Peyer's patch (tissue), 4 donors: ENCODE measurements around the gene MARK4. TPM values are rescaled to one million over a fixed set of nuclear protein-coding genes. Genes with fewer than 3 reads are reported as not detected.
A peak's percentile ranks its signal among the peaks of the same experiment; 100 is the strongest.

Experiments
- DNase-seq, 3 donors: peaks; one replicate each; pipeline ENCODE4 v3.0.0-alpha.2; 2017 to 2019
- H3K27ac ChIP-seq, 4 donors: fragments of 200-600 bp; sonication (generic); one replicate each; pipeline ENCODE4 v1.5.1; 2016 to 2019
- H3K27me3 ChIP-seq, 2 donors: fragments of 200-600 bp; sonication (generic); one replicate each; pipeline ENCODE4 v1.5.1; 2019
- H3K36me3 ChIP-seq, 3 donors: fragments of 200-600 bp; sonication (generic); one replicate each; pipeline ENCODE4 v1.5.1; 2016 to 2019
- H3K4me1 ChIP-seq, 4 donors: fragments of 200-600 bp; sonication (generic); one replicate each; pipeline ENCODE4 v1.5.1; 2016 to 2019
- H3K4me3 ChIP-seq, 4 donors: fragments of 200-600 bp; sonication (generic); 1 replicate in 3 of 4; 2 replicates in 1 of 4; pipeline ENCODE4 v1.5.1; 2016 to 2019; ENCODE audit warnings: mild to moderate bottlenecking in 1 of 4
- H3K9me3 ChIP-seq, 4 donors: fragments of 200-600 bp; sonication (generic); one replicate each; pipeline ENCODE4 v1.5.1; 2016 to 2019; ENCODE audit warnings: mild to moderate bottlenecking in 1 of 4
- POLR2A ChIP-seq, 2 donors: fragments of 450-650 bp; IDR thresholded peaks; one replicate each; pipeline ENCODE4 v1.5.1; 2017; ENCODE audit warnings: antibody characterized with exemption in 2 of 2, mild to moderate bottlenecking in 2 of 2, moderate library complexity in 2 of 2
- total RNA-seq, 4 donors: library from RNA; depleted of rRNA; stranded (reverse); fragments of >200 nt; gene quantifications; one replicate each; pipeline ENCODE4 v1.1.0, GENCODE V29; 2016
- TF ChIP-seq, protein P1 (sequence below), 6 experiments: fragments of 450-650 bp in 4 of 6; fragments of 200-600 bp in 2 of 6; sonication (generic) in 1 of 6; IDR thresholded peaks; one replicate each; pipeline ENCODE4 v1.5.1; 2017 to 2019; ENCODE audit warnings: antibody characterized with exemption in 6 of 6, mild to moderate bottlenecking in 3 of 6, moderate library complexity in 1 of 6

Gene MARK4
- total RNA-seq, 4 donors from 2014 or later: 8.1 to 63.5 (median 23.4) TPM

- Histone ChIP-seq H3K9me3 (no peaks in the 10 kb centered on the region), H3K36me3 (no peaks in the 10 kb centered on the region), H3K4me3 (no peak overlapping the region), H3K4me1 (peaks cover 0 to 5% (median 0%) of the 10 kb centered on the region in 4 donors), H3K27ac (peak overlapping the region in 1 of 4 donors; percentile 39), H3K27me3 (peaks cover 0 to 12% of the 10 kb centered on the region in 2 donors)
- no peak for TF ChIP-seq POLR2A (IDR thresholded peaks at IDR 0.05)
- TF ChIP-seq, protein P1, sequence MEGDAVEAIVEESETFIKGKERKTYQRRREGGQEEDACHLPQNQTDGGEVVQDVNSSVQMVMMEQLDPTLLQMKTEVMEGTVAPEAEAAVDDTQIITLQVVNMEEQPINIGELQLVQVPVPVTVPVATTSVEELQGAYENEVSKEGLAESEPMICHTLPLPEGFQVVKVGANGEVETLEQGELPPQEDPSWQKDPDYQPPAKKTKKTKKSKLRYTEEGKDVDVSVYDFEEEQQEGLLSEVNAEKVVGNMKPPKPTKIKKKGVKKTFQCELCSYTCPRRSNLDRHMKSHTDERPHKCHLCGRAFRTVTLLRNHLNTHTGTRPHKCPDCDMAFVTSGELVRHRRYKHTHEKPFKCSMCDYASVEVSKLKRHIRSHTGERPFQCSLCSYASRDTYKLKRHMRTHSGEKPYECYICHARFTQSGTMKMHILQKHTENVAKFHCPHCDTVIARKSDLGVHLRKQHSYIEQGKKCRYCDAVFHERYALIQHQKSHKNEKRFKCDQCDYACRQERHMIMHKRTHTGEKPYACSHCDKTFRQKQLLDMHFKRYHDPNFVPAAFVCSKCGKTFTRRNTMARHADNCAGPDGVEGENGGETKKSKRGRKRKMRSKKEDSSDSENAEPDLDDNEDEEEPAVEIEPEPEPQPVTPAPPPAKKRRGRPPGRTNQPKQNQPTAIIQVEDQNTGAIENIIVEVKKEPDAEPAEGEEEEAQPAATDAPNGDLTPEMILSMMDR (IDR thresholded peaks at IDR 0.05): no peak
- DNase-seq: no peak
Measured at GRCh38 chr19:45213031-45213430, 38.0 kb upstream of the MARK4 start.

DNA sequence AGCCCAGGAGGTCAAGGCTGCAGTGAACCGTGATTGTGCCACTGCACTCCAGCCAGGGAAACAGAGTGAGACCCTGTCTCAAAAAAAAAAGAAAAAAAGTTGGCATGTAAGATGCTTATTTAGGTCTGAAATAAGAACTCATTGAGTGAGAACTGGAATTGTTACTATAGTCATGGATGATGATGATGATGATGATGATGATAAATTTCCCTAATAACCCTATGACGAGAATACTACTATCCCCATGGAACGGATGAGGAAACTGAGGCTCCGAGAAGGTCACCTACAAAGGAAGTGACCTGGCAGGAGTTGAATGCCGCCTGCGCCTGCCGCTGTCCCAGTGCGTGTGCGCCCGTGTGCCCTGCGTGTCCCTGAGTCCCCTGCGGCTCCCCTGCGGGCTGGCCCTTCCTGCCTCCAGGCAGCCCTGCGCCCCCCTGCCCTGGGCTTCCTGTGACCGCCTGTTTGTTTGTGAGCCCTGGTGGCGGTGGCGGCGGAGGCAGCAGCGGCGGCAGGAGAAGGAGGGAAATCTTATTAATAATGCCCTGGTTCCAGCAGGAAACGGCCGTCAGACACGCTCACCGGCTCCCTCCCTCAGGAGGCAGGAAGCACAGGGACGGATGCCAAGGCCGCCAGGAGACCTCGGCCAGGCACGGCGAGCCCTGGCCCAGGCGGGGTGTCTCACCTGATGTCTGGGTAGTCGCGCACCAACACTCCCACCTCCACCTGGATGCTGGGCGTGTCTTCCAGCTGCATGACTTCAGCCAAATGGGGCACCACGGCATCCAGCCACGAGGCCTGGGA lies 35.5 kb upstream of the MARK4 start:
- no peaks in the 10 kb centered on the region for H3K9me3 ChIP-seq
- H3K4me3 ChIP-seq: no peak overlapping the region
- no peak for TF ChIP-seq POLR2A (IDR thresholded peaks at IDR 0.05)
- TF ChIP-seq, protein P1 (IDR thresholded peaks at IDR 0.05): no peak
- peaks cover 0 to 5% (median 0%) of the 10 kb centered on the region in 4 donors for H3K4me1 ChIP-seq
- H3K36me3 ChIP-seq: no peaks in the 10 kb centered on the region
- H3K27me3 ChIP-seq: peaks cover 0 to 15% of the 10 kb centered on the region in 2 donors
- H3K27ac ChIP-seq: no peak overlapping the region
- DNase-seq: no peak

- TF ChIP-seq, protein P1 (IDR thresholded peaks at IDR 0.05): no peak
- TF ChIP-seq POLR2A (IDR thresholded peaks at IDR 0.05): no peak
- no peaks in the 10 kb centered on the region for H3K9me3 ChIP-seq
- DNase-seq: no peak
- H3K27me3 ChIP-seq: peaks cover 0 to 15% of the 10 kb centered on the region in 2 donors
- H3K27ac ChIP-seq: no peak overlapping the region
- H3K4me3 ChIP-seq: no peak overlapping the region
- H3K4me1 ChIP-seq: peaks cover 0 to 5% (median 0%) of the 10 kb centered on the region in 4 donors
- no peaks in the 10 kb centered on the region for H3K36me3 ChIP-seq
Measured at GRCh38 chr19:45216667-45217066, 34.4 kb upstream of the MARK4 start.

GRCh38 chr19:45217193-45217956 lies 33.7 kb upstream of the MARK4 start:
- no peak for TF ChIP-seq POLR2A (IDR thresholded peaks at IDR 0.05)
- TF ChIP-seq, protein P1 (IDR thresholded peaks at IDR 0.05): no peak
- H3K27ac ChIP-seq: no peak overlapping the region
- H3K36me3 ChIP-seq: no peaks in the 10 kb centered on the region
- peaks cover 0 to 5% (median 0%) of the 10 kb centered on the region in 4 donors for H3K4me1 ChIP-seq
- H3K9me3 ChIP-seq: no peaks in the 10 kb centered on the region
- no peak overlapping the region for H3K4me3 ChIP-seq
- peaks cover 0 to 15% of the 10 kb centered on the region in 2 donors for H3K27me3 ChIP-seq
- no peak for DNase-seq

GRCh38 chr19:45217957-45218334 lies 33.1 kb upstream of the MARK4 start:
- H3K36me3 ChIP-seq: no peaks in the 10 kb centered on the region
- H3K4me3 ChIP-seq: no peak overlapping the region
- TF ChIP-seq, protein P1 (IDR thresholded peaks at IDR 0.05): no peak
- TF ChIP-seq POLR2A (IDR thresholded peaks at IDR 0.05): no peak
- peaks cover 0 to 15% of the 10 kb centered on the region in 2 donors for H3K27me3 ChIP-seq
- DNase-seq: no peak
- peaks cover 0 to 5% (median 0%) of the 10 kb centered on the region in 4 donors for H3K4me1 ChIP-seq
- H3K9me3 ChIP-seq: no peaks in the 10 kb centered on the region
- H3K27ac ChIP-seq: no peak overlapping the region
